GM12801 (cell line): Measurements from ENCODE around the gene FDPS.

Experiments used
- CTCF ChIP-seq: IDR thresholded peaks from one replicate; pipeline ENCODE4 v1.5.1; 2011; ENCODE audit warnings: control low read depth; ENCODE audit not compliant: insufficient read length; ENCODE audit errors: extremely low read depth

FDPS gene

GRCh38 chr1:155300024-155300423 lies 8.6 kb upstream of the FDPS start:
- TF ChIP-seq CTCF: no peak

GRCh38 chr1:155300553-155301329 lies 7.9 kb upstream of the FDPS start:
- TF ChIP-seq CTCF: no peak

GRCh38 chr1:155301342-155301841 lies 7.3 kb upstream of the FDPS start, which contains the start of gene PKLR:
TSS of gene PKLR (minus strand) at chr1:155301438. CDS start at chr1:155301395, 43 bp downstream.
- TF ChIP-seq CTCF: no peak

- TF ChIP-seq CTCF: no peak
Measured at GRCh38 chr1:155304558-155305063, 4.1 kb upstream of the FDPS start.

GRCh38 chr1:155305881-155306391 lies 2.7 kb upstream of the FDPS start:
- no peak for TF ChIP-seq CTCF

GRCh38 chr1:155307247-155307740 lies 1.4 kb upstream of the FDPS start:
- TF ChIP-seq CTCF: no peak

GRCh38 chr1:155309423-155310021 lies 856 bp downstream of the FDPS start:
- TF ChIP-seq CTCF: no peak
